ENCODE measurements around the gene PSMD1. TPM values are rescaled to one million over a fixed set of nuclear protein-coding genes. Genes with fewer than 3 reads are reported as not detected.

Gene PSMD1
- total and polyA plus RNA-seq, 2 donors (not counting 3 experiments of a cell fraction or from before 2014, with no cell fraction given) = 163 to 209 TPM

DNA sequence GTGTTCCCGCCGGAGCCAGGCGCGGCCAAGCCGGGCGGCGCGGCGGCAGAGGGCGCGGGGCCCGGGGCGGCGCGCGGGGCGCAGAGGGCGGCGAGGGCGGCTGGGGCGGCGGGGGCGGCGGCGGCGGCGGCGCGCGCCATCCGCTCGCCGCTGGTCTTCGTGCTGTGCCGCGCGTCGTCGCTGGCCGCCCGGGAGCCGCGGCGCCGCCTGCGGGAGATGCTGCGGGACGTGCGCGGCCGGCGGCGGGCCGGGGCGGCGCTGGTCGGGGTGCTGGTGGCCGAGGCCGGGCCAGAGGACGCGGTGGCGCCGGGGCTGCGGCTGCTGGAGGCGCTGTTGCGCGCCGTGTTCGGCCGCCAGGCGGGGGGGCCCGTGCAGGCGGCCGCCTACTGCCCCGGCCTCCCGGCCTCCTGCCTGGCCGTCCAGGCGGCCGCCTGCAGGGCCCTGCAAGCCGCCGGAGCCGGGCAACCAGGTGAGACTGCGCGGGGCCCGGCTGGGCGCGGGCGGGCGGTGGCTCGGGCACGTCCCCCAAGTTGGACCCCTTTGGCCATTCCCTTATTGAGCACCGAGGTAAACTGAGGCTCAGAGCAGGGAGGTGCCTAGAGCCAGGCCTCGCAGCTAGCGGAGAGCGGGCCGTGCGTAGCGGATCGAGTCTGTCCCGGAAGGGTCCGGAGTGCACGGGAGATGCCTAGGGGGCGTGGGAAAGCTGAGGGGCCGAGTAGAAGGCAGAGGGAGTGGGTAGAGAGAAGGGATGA lies 18.8 kb upstream of the PSMD1 start:
- FAIRE-seq (no peak), DNase-seq (ENCODE audit: low read depth, low spot score) (no peak)
- no peak overlapping the region for H3K4me2 ChIP-seq (ENCODE audit: insufficient read depth, low read length)
- TF ChIP-seq EZH2 (IDR thresholded peaks at IDR 0.05; ENCODE audit: borderline replicate concordance, low read depth, low read length, severe bottlenecking) (peak; percentile 54), POLR2A (IDR thresholded peaks at IDR 0.05; ENCODE audit: low read depth, low read length) (no peak)
- H3K4me3 ChIP-seq (replicated peaks in 1 of 3; ENCODE audit: insufficient read depth in 1 of 3, low read depth in 1 of 3, low read length in 3 of 3) = no peak overlapping the region
- peaks cover 42 to 50% of the 10 kb centered on the region in 2 experiments for H3K27me3 ChIP-seq (ENCODE audit: control insufficient read depth in 2 of 2, insufficient read depth in 2 of 2, low read length in 2 of 2)
- ChIA-PET CTCF (interaction anchor here (1.2 kb wide), 1 partner anchor 19 kb away, joined by 3 read pairs; the partner anchor contains the start of gene PSMD1), POLR2A (no interaction called here)
- H3K79me2 ChIP-seq (ENCODE audit: control insufficient read depth, insufficient read depth, low read length) = no peaks in the 10 kb centered on the region
- no peaks in the 10 kb centered on the region for H3K36me3 ChIP-seq (ENCODE audit: control insufficient read depth in 2 of 2, extremely low read depth in 1 of 2, insufficient read depth in 2 of 2, low read length in 2 of 2)
- no peaks in the 10 kb centered on the region for H3K9me3 ChIP-seq (replicated peaks; ENCODE audit: control insufficient read depth, insufficient read depth, low read length)
- H4K20me1 ChIP-seq (replicated peaks; ENCODE audit: control insufficient read depth, extremely low read depth, insufficient read depth, low read length) = no peaks in the 10 kb centered on the region
- H3K27ac ChIP-seq (ENCODE audit: insufficient read depth, low read depth, low read length) = no peak overlapping the region
- intact Hi-C loops (cut with micrococcal nuclease) (no loop called here), dilution Hi-C loops (cut with MboI; ENCODE audit: extremely low pct_ligation_motif_present, low sequenced_read_pairs) (no loop called here)
- BruUV-seq (replicated peaks) = no TSS peak
- H3K9me1 ChIP-seq (replicated peaks; ENCODE audit: control insufficient read depth, extremely low read depth, insufficient read depth, low read length) = no peaks in the 10 kb centered on the region
- no peak overlapping the region for H2AFZ ChIP-seq (ENCODE audit: low read depth, low read length)
- no peaks in the 10 kb centered on the region for H3K4me1 ChIP-seq (ENCODE audit: control insufficient read depth, extremely low read depth, insufficient read depth, low read length)
- H3K9ac ChIP-seq (replicated peaks; ENCODE audit: extremely low read depth, insufficient read depth, low read length) = no peak overlapping the region

DNA sequence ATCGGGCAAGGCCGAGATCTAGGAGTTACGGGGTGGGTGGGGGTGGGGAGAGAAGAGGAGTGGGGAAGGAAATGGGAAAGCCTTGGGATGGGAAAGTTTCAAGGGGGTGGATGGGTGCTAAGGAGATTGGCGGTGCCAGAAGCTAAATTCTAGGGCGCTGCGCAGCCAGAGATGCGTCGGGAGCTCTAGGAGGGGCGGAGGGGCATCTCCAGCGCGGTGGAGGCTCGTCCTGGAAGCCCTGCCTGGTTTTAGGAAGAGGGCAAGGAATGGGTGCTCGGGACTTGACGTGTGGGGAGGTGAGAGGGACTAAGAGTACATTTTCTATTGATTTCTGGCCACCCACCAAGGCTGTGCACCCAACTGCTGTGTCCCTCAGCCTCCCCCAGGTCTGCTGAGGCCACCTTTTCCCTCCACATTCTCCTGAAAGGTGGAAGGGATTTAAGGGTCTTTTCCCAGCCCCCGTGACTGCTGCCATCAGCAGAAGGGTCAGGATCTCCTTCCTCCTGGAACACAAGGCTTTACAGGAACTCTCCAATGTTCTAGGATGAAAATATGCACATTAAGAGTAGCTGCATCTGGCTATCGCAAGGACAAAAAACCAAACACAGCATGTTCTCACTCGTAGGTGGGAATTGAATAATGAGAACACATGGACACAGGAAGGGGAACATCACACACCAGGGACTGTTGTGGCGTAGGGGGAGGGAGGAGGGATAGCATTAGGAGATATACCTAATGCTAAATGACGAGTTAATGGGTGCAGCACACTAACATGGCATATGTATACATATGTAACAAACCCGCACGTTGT lies 18.0 kb upstream of the PSMD1 start:
- dilution Hi-C loops (cut with MboI; ENCODE audit: extremely low pct_ligation_motif_present, low sequenced_read_pairs) (no loop called here), intact Hi-C loops (cut with micrococcal nuclease) (no loop called here)
- Histone ChIP-seq H3K9me1 (replicated peaks; ENCODE audit: control insufficient read depth, extremely low read depth, insufficient read depth, low read length) (no peaks in the 10 kb centered on the region), H3K4me3 (replicated peaks in 1 of 3; ENCODE audit: insufficient read depth in 1 of 3, low read depth in 1 of 3, low read length in 3 of 3) (no peak overlapping the region), H3K27ac (ENCODE audit: insufficient read depth, low read depth, low read length) (no peak overlapping the region), H3K79me2 (ENCODE audit: control insufficient read depth, insufficient read depth, low read length) (no peaks in the 10 kb centered on the region), H3K27me3 (ENCODE audit: control insufficient read depth in 2 of 2, insufficient read depth in 2 of 2, low read length in 2 of 2) (peaks cover 37 to 52% of the 10 kb centered on the region in 2 experiments), H3K36me3 (ENCODE audit: control insufficient read depth in 2 of 2, extremely low read depth in 1 of 2, insufficient read depth in 2 of 2, low read length in 2 of 2) (no peaks in the 10 kb centered on the region), H3K4me2 (ENCODE audit: insufficient read depth, low read length) (no peak overlapping the region), H3K9me3 (replicated peaks; ENCODE audit: control insufficient read depth, insufficient read depth, low read length) (no peaks in the 10 kb centered on the region), H4K20me1 (replicated peaks; ENCODE audit: control insufficient read depth, extremely low read depth, insufficient read depth, low read length) (no peaks in the 10 kb centered on the region), H3K4me1 (ENCODE audit: control insufficient read depth, extremely low read depth, insufficient read depth, low read length) (no peaks in the 10 kb centered on the region), H2AFZ (ENCODE audit: low read depth, low read length) (no peak overlapping the region), H3K9ac (replicated peaks; ENCODE audit: extremely low read depth, insufficient read depth, low read length) (no peak overlapping the region)
- no TSS peak for BruUV-seq (replicated peaks)
- ChIA-PET CTCF (no interaction called here), POLR2A (no interaction called here)
- TF ChIP-seq GATA2 (IDR thresholded peaks at IDR 0.05; ENCODE audit: insufficient read depth, insufficient read length, low read depth, low read length) (no peak), MYC (IDR thresholded peaks at IDR 0.05; ENCODE audit: low read depth, low read length) (no peak), POLR2AphosphoS5 (IDR thresholded peaks at IDR 0.05; ENCODE audit: insufficient read depth, low read depth, low read length) (no peak), JUN (IDR thresholded peaks at IDR 0.05; ENCODE audit: borderline replicate concordance, insufficient read depth, insufficient read length, low read depth) (no peak), FOS (IDR thresholded peaks at IDR 0.05; ENCODE audit: borderline replicate concordance, insufficient read depth, low read length) (no peak), POLR2A (IDR thresholded peaks at IDR 0.05; ENCODE audit: low read depth, low read length) (no peak), EZH2 (IDR thresholded peaks at IDR 0.05; ENCODE audit: borderline replicate concordance, low read depth, low read length, severe bottlenecking) (no peak)
- TF ChIP-seq, protein P1, sequence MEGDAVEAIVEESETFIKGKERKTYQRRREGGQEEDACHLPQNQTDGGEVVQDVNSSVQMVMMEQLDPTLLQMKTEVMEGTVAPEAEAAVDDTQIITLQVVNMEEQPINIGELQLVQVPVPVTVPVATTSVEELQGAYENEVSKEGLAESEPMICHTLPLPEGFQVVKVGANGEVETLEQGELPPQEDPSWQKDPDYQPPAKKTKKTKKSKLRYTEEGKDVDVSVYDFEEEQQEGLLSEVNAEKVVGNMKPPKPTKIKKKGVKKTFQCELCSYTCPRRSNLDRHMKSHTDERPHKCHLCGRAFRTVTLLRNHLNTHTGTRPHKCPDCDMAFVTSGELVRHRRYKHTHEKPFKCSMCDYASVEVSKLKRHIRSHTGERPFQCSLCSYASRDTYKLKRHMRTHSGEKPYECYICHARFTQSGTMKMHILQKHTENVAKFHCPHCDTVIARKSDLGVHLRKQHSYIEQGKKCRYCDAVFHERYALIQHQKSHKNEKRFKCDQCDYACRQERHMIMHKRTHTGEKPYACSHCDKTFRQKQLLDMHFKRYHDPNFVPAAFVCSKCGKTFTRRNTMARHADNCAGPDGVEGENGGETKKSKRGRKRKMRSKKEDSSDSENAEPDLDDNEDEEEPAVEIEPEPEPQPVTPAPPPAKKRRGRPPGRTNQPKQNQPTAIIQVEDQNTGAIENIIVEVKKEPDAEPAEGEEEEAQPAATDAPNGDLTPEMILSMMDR (IDR thresholded peaks at IDR 0.05; ENCODE audit: extremely low read depth in 1 of 2, insufficient read depth in 1 of 2, low read depth in 1 of 2, low read length in 2 of 2) = no peak
- TF ChIP-seq, protein P2, sequence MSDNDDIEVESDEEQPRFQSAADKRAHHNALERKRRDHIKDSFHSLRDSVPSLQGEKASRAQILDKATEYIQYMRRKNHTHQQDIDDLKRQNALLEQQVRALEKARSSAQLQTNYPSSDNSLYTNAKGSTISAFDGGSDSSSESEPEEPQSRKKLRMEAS (IDR thresholded peaks at IDR 0.05; ENCODE audit: insufficient read depth, insufficient read length) = no peak
- DNase-seq (ENCODE audit: low read depth, low spot score) (no peak), FAIRE-seq (no peak)
